Measurements from ENCODE around the gene DHX34.

DNA sequence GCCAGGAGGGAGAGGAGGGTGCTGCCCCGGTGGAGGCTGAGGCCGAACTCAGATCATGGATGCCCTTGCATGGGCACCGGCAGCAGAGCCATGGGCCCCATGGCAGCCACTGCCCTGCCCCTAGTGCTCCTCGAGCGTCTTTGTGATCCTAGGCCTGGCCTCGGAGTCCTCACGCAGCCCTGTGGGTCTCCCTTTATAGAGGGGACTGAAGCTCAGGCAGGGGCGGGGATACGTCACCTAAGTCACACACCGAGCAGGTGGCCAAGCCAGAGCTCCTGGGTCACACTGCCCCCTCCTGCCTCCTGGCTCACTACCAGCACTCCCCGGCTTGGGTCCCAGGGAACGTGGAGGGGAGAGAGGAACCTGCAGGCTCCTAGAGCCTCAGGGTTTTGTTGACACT is 28.7 kb downstream of the DHX34 start:
- TF ChIP-seq FOXA1 (IDR thresholded peaks at IDR 0.05) (no peak), YY1 (IDR thresholded peaks at IDR 0.05) (no peak)
- TF ChIP-seq, protein P1, sequence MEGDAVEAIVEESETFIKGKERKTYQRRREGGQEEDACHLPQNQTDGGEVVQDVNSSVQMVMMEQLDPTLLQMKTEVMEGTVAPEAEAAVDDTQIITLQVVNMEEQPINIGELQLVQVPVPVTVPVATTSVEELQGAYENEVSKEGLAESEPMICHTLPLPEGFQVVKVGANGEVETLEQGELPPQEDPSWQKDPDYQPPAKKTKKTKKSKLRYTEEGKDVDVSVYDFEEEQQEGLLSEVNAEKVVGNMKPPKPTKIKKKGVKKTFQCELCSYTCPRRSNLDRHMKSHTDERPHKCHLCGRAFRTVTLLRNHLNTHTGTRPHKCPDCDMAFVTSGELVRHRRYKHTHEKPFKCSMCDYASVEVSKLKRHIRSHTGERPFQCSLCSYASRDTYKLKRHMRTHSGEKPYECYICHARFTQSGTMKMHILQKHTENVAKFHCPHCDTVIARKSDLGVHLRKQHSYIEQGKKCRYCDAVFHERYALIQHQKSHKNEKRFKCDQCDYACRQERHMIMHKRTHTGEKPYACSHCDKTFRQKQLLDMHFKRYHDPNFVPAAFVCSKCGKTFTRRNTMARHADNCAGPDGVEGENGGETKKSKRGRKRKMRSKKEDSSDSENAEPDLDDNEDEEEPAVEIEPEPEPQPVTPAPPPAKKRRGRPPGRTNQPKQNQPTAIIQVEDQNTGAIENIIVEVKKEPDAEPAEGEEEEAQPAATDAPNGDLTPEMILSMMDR (IDR thresholded peaks at IDR 0.05; ENCODE audit: low read depth, low read length, missing input control), result no peak
